Head of caudate nucleus (tissue), 42 donors: ENCODE results near the gene SYF2.

Experiments used
- DNase-seq, 42 donors: peaks; one replicate each; pipeline versions ENCODE4 v3.0.0 to v3.0.0-alpha.2; 2020 to 2021; ENCODE audit warnings: mixed read lengths in 7 of 42
- intact Hi-C: fragments of 100-400 bp; cut with DNase I; formaldehyde crosslinking; loops from one replicate; pipeline ENCODE4 v1.15.0; 2022

The SYF2 gene

DNA sequence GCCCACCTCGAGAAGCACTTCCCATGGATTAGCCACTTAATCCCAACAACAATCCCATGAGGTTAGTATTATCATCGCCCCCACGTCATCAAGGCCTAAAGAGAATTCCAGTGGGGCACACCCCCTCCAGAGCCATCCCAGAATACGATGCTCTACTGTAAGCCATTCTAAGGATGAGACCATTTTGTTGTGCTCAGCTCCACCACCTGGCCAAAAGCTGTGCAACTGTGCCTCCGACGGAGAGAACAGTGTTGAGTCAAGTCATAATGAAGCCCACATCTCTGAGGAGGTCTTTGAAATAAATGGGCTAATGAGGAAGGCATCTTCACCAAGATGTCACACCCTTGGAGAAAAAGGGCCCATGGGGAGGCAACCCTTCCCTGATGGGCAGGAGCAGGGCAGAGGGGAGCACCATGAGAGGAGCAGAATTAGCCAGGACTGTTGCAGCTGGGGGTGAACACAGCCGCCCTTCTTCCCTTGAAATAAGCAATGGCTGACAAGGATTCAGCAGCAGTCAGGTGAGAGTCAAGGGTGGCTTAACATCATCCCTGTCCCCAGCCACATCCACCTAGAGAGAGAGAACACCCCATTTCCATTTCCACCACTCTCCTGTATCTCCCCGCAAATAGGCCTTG lies 14.6 kb downstream of the SYF2 start:
- intact Hi-C loops: no loop called here
- DNase-seq: peak in 1 of 42 donors; percentile 33

DNA sequence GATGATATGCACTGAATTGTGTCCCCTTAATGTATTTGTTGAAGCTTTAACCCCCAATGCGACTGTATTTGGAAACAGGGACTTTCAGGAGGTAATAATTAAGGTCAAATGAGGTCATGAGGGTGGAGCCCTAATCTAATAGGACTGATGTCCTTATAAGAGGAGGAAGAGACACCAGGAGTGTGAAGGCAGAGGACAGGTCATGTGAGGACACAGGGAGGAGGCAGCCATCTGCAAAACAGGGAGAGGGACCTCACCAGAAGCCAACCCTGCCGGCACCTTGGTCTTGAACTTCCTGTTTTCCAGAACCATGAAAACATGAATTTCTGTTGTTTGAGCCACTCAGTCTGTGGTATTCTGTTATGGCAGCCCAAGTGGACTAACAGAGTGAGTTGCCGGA lies 15.3 kb downstream of the SYF2 start:
- intact Hi-C loops: no loop called here
- DNase-seq: no peak

DNA sequence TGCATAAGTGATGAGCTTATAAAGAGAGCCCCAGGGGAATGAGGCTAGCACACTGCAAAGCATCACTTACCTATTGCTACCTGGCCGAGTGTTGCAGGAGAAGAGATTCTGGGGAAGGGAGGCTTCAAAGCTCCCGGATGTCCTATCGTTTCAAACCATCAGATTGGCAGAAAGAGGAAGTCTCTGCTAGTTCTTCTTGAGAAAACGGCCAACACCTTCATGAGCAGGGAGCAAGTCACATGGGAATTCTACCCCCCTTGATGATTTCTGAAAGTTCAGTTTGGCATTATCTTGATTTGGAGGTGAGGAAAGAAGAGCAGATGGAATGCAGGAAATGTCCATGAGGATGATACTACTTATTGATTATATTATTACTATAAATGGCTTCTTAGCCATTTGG lies 16.2 kb downstream of the SYF2 start:
- DNase-seq: peak in 1 of 42 donors; percentile 12
- intact Hi-C loops: no loop called here

DNA sequence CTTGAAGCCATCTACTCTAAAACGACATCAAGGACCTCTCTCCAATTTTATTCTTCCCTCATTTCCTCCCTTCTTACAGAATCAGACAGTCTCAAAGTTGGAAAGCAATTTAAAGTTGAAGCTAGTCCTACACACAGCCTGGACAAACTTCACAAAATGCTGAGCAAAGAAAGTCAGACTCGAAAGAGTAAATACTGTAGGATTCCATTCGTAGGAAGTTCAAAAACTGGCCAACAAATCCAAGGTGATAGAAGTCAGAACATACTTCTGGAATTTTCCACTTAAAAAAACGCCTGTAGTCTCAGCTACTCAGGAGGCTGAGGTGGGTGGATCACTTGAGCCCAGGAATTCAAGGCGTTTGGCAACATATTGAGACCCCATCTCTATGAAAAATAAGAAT lies 19.6 kb downstream of the SYF2 start:
- intact Hi-C loops: no loop called here
- no peak for DNase-seq

DNA sequence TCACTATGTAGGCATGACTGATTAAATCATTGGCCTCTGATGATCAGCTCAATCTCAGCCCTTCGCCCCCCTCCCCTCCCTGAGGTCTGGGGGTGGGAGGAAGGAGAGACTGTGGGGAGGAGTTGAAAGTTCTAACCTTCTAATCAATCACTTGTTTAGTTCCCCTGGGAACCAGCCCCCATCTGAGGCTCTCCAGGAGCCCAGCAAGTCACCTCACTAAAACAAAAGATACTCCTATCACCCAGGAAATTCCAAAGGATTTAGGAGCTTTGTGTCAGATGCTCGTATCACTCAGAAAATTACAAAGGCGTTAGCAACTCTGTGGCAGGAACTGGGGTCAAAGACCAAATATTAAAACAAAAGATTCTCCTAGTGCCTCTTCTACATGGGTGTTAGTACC lies 21.6 kb downstream of the SYF2 start:
- intact Hi-C loops: no loop called here
- peak in 1 of 42 donors; percentile 6 for DNase-seq

DNA sequence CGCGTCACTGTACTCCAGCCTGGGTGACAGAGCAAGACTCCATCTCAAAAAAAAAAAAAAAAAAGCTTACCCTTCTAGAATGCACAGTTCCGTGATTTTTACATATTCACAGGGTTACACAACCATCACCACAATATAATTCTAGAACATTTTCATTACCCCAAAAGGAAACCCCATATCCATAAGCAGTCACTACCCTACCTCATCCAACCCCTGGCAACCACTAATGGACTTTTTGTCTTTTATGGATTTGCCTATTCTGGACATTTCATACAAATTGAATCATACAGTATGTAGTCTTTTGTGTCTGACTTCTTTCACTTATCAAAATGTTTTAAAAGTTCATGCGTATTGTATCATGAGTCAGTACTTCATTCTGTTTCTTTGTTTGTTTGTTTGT lies 22.8 kb downstream of the SYF2 start:
- intact Hi-C loops: loop anchor here (10.0 kb wide), 3 partner anchors 65 to 365 kb away; partner anchors contain the start of gene RUNX3
- DNase-seq: no peak

DNA sequence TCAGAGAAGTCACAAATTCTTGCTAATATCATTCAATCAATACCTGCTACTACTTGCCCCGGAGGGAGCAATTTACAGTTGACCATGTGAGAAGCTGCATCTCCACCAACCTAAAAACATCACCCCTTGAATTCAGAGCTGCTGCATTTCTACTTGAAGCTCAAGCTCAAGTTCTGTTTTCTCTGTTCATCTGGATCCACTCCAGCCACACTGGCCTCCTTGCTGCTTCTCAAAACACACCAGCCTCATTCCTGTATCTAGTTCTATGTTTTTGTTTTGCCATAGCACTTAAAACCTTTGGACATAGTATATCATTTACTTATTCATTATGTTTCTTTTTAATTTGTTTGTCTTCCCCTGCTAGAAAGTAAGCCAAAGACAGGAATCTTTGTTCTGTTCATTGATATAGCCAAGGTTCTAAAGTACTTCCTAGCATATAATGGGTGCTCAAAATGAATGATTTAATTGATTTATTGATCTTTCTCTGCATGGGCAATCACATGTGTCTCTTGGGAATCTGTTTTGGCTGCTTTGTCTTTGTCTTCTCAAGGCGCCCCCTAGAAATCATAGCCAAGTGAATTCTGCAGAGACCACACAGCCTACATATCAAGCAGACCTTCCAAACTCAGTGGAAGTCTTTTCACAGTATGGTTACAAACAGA lies 23.6 kb downstream of the SYF2 start:
- intact Hi-C loops: loop anchor here (10.0 kb wide), 3 partner anchors 64 to 364 kb away; partner anchors contain the start of gene RUNX3
- DNase-seq: no peak

DNA sequence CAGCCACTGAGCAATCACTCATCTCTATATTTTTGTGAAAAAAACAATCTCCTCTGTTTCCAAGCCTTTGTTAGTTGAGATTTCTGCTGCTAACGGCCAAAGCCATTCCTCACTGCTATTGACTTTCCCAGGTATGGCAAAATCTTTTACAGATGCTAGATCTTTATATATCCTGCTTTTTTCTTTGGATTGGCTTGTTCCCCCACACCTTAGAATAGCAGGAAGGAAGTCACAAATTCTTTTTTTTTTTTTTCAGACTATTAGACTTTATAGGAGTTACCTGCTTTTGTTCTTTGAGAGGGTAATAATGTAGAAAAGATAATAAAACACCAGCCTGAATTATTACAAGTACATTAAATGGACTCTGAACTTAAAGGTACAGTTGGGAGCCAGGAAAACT lies 24.2 kb downstream of the SYF2 start:
- intact Hi-C loops: loop anchor here (10.0 kb wide), 3 partner anchors 63 to 363 kb away; partner anchors contain the start of gene RUNX3
- no peak for DNase-seq

DNA sequence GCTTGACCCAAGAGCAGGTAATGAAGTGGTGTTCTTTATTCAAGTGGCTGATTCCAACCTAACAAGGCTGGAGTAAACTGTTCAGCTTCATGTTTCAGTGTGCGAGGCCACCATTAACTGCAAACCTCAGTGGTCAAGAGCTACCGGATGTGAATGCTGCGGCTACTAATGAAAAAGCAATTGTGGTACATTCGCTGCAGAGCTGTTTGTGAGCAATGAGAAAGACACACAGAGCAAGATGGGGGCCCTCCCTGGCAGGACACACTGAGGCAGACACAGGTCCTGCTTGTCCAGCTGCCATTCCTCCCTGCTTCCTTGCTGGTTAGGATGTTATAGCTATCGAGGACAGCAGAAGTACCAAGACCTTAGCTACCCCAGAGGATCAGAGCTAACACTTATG lies 26.1 kb downstream of the SYF2 start:
- intact Hi-C loops: loop anchor here (10.0 kb wide), 3 partner anchors 61 to 361 kb away; partner anchors contain the start of gene RUNX3
- DNase-seq: peak in 2 of 42 donors; percentile 5 to 8

DNA sequence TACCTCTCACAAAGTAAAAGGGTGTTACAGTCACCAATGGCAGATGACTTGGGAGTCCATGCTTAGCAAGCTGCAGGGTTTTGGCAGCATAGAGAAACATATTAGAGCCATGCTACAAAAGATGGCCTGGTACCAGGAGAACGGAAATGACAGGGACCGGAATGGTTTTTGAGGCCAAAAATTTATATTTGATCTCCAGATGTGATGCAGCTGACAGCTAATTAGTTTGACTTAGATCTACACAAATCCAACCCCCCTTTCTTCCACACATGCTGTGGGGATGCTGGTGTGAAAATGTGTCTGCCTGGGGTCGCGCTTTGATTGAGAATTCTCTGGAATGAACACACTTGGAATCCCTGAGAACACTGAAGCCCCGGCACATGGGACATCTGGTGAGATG lies 26.5 kb downstream of the SYF2 start:
- intact Hi-C loops: loop anchor here (10.0 kb wide), 3 partner anchors 61 to 361 kb away; partner anchors contain the start of gene RUNX3
- no peak for DNase-seq

DNA sequence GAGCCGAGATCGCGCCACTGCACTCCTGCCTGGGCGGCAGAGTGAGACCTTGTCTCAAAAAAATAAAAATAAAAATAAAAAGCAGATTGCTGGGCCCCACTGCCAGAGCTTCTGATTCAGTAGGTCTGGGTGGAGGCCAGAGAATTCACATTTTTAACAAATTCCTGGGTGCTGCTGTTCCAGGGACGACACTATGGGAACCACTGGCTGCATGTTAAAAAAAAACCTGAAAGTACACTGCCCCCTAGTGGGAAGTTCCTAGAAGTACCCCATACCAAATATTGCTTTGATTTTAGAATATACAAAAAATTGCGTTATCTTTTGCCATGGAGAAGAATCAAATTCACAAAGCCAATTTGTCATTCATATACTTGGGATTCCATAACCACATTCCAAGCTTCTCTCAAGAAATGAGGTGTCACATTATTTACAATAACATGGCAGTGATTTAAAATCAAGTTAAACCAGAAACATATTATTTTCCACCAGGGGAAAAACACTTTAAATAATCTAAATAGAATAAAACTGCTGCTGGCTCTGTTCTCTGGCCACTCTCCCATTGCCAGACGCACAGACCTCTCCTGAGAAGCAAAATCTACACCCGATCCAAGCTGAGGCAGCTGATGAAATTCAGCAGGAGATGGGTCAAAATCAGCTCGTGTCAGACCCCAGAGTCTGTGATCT lies 27.4 kb downstream of the SYF2 start:
- intact Hi-C loops: loop anchor here (10.0 kb wide), 3 partner anchors 60 to 360 kb away; partner anchors contain the start of gene RUNX3
- peak in 6 of 42 donors; percentile 19 to 53 (median 28) for DNase-seq

DNA sequence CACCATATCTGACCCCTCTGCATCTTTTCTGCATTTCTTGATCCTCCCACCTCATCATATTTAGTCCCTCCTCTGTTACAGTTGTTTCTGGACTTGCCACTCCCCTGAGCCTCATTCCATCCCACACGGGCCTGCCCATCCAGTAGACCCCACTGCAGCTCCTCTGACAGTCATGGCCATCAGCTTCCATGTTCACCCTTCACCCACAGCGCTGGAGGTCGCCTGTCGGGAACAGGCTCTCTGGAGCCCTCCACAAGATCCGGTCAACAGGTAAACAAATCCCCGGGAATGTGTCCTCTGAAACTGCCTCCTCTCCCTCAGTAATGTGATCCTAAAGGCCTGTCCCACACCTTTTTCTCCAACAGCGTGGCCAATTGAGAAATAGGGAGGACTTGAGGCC lies 31.3 kb downstream of the SYF2 start:
- intact Hi-C loops: loop anchor here (10.0 kb wide), 3 partner anchors 56 to 356 kb away; partner anchors contain the start of gene RUNX3
- no peak for DNase-seq

DNA sequence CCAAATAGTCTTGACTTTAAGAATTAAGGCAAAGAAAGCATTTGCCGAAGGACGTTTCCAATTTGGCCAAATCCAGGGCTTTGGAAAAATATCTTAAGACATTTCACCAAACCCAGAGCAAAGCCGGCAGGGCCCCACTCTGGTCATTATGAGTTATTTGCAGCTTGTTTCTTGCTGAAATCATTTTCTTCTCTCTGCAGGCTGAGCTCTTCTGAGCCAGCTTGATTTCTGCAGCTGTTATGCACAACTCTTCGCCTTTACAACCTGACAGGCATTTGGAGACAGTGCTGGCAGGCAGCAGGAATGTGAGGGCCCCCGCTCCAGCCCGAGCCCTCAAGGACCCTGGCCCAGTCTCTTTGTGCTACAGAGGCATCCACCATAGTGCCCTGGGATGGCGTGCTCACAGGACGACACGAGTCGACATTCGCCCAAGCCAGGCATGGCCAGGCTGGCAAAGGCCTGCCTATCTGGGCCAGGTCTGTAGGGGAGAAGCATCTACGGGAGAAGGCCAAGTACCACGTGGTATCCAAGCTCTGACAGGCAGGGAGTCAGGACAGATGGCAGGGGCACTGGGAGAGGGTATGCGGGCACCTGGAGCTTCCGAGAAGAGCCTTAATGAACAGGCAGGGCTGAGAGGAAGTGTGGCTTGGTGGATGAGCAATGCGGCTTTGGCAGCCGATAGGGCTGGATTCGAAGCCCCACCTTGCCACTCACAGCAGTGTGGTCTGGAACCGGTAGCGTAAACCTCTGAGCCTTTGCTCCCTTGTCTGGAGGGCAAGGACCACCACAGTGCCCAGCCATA lies 32.3 kb downstream of the SYF2 start:
- no peak for DNase-seq
- intact Hi-C loops: loop anchor here (10.0 kb wide), 3 partner anchors 55 to 355 kb away; partner anchors contain the start of gene RUNX3

DNA sequence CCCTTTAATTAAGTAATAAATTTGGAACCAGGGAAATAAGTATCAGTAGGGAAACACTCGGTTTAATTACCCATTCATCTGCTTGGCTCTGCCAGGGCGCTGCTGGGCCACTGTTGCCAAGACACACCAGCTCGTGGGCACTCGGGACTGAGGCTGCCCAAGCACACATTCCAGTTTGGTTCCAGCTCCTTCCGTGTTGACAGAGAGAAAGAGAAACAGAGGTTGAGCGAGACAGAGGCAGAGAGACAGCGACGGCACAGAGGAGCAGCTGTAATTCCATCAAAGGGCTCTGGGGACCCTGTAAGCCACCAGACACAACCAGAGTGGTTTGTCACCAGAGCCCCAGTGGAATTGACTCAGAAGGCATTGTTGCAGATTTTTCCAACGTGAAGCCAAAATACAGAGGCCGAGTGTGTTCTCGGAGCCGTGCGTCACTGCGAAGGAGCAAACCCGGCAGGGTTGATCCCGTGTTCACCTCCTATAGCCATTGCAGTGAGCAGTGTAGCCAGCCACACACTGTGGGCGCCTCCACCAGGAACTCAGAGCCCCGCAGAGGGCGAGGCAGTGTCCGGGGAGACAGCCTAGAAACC lies 33.5 kb downstream of the SYF2 start:
- peak; percentile 23 to 79 (median 55) for DNase-seq
- intact Hi-C loops: no loop called here

DNA sequence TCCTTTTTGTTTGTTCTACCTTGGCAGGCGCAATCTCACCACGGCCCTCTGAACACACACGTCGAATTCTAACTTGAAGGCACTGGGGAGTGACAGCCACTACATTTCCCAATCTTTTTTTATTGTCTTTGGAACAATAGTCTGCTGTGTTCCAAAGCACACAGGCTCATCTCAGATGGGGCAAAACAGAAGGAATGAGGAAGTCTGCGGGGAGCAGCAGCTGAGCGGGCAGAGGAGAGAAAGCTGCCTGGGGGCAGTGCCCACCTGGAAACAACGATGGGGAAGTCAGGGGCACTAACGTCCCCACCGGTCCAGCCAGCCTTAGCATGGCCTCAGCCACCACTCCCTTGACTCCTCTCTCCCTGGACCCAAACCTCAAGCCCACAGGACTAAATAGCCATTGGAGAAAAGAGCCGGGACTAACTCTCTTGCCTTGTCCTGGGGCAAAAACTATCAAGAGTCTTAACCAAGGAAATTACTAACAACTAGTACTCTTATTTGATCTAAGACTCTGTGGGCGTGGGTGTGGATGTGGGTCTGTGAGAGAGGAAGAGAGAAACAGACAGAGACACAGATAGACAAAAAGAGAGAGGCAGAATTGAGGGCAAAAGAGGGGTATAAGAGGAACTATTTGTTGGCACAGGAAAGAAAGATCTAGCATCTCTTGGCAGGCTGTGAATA lies 34.2 kb downstream of the SYF2 start:
- intact Hi-C loops: no loop called here
- DNase-seq: peak in 16 of 42 donors; percentile 7 to 57 (median 28)

DNA sequence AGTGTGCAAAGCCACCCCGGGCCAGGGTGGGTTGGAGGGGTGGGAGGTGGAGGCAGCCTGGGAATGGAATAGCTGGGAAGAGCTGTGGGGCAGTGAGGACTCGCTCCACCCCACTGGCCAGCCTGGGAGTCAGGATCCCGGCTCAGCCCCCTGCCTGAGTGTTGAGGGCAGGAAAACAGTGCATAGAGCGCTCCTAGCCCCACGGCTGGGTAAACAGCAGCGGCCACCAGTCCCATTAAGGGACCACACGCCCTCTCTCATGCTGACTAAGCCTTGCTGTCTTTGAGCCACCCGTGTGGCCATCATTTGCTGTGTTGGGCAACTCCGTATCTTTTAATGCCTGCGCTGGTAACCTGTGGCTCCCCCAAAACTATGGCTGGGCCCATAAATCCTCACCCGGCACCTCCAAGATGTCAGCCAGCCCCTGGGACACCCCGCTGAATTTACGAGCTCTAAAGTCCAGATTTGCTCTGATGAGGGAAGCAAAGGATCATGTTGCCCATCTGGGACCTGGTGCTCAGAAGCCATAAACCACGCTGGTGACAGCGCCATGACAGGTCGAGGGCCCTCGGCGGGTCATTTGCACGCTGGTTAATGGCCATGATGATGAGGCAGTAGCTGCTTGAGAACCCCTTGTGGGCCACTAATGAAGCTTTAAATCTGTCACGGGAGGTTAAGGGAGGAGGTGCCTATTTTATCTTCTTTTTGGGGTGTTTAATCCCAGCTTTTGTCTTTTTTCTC lies 34.9 kb downstream of the SYF2 start:
- no peak for DNase-seq
- intact Hi-C loops: no loop called here

DNA sequence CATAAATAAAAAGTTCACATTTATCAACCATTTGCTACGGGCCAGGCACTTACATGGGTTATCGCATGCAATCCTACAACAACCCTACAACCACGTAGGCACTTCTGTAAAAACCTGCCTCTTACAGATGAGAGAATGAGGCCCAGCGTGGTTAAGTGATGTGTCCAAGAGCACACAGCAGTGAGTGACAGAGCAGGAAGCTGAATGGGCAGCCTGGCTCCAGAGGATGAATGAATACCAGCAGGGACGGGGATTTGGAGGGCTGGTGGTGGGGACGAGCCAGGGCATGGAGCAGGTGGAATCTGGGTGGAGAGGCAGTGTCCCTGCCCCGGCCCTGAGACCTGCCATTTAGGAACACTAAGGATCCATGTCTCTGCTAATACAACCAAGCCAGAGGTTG lies 35.5 kb downstream of the SYF2 start:
- no peak for DNase-seq
- intact Hi-C loops: no loop called here
